Vagina (tissue), 2 donors: ENCODE results near the gene CDCA8.

Experiments
- POLR2A ChIP-seq, 2 donors: fragments of 450-650 bp; IDR thresholded peaks; one replicate each; pipeline ENCODE4 v1.6.1; 2017; ENCODE audit warnings: antibody characterized with exemption in 2 of 2, mild to moderate bottlenecking in 2 of 2, moderate library complexity in 2 of 2
- POLR2AphosphoS5 ChIP-seq, 2 donors: sonication (generic); formaldehyde crosslinking; IDR thresholded peaks; one replicate each; pipeline ENCODE4 v1.9.0; 2017; ENCODE audit warnings: antibody characterized with exemption in 2 of 2, mild to moderate bottlenecking in 2 of 2, low read depth in 1 of 2; ENCODE audit not compliant: insufficient read depth in 1 of 2
- TF ChIP-seq, protein P1 (sequence below), 3 experiments: fragments of 450-650 bp in 2 of 3; fragments of 200-600 bp in 1 of 3; sonication (generic) in 1 of 3; IDR thresholded peaks; one replicate each; pipeline ENCODE4 v1.5.1; 2017 to 2019; ENCODE audit warnings: antibody characterized with exemption in 3 of 3, mild to moderate bottlenecking in 2 of 3, moderate library complexity in 2 of 3

DNA sequence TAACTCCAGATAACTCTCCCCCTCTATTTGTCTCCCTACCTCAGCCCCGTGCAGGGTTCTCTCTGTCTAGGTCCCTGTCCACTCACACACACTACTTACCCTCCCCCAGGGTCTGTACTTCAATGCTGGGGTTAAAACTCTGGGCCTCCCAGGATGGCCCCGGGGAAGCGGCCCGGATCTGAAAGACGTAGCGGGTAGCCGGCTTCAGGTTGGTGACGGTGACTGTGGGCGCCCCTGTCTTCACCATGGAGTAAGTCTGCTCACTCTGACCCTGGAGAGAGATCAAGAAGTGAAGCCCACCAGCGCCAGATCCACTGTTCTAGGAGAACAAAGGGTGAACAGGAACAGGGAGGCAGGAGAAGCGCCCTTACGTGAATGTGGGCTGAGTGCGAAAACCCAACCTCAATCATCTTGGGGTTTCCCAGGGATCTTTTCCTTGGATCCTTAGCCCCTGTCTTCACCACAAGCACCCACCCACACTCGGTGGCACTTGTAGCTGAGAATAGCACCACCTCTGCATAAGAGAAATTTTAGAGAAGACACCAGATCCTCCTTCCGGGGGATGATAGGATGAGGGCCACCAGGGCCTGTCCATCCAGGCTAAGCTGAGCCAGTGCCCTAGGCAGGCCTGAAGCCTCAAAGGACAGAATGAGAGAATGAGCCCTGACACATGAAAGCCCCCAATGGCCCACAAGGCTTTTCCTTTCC is 39.1 kb downstream of the CDCA8 start:
- TF ChIP-seq, protein P1, sequence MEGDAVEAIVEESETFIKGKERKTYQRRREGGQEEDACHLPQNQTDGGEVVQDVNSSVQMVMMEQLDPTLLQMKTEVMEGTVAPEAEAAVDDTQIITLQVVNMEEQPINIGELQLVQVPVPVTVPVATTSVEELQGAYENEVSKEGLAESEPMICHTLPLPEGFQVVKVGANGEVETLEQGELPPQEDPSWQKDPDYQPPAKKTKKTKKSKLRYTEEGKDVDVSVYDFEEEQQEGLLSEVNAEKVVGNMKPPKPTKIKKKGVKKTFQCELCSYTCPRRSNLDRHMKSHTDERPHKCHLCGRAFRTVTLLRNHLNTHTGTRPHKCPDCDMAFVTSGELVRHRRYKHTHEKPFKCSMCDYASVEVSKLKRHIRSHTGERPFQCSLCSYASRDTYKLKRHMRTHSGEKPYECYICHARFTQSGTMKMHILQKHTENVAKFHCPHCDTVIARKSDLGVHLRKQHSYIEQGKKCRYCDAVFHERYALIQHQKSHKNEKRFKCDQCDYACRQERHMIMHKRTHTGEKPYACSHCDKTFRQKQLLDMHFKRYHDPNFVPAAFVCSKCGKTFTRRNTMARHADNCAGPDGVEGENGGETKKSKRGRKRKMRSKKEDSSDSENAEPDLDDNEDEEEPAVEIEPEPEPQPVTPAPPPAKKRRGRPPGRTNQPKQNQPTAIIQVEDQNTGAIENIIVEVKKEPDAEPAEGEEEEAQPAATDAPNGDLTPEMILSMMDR (IDR thresholded peaks at IDR 0.05) = no peak
- no peak for TF ChIP-seq POLR2AphosphoS5 (IDR thresholded peaks at IDR 0.05; ENCODE audit: insufficient read depth in 1 of 2, low read depth in 1 of 2)
- TF ChIP-seq POLR2A (IDR thresholded peaks at IDR 0.05) = no peak
